Muscle of back (tissue), 11 donors: ENCODE measurements around the gene PRPSAP1. TPM values are rescaled to one million over a fixed set of nuclear protein-coding genes. Genes with fewer than 3 reads are reported as not detected.

Experiments used
- DNase-seq, 3 donors: peaks; one replicate each; pipeline versions ENCODE4 v3.0.0 to v3.0.0-alpha.2; 2013
- polyA plus RNA-seq, 10 donors: library from polyadenylated mRNA; unstranded; fragments of 120-200 nt; gene quantifications; one replicate each; pipeline ENCODE4 v1.2.1, GENCODE V29; 2013; ENCODE audit not compliant: insufficient read length in 10 of 10

PRPSAP1 gene
- polyA plus RNA-seq, 10 donors: 29.0 to 51.6 (median 36.0) TPM

DNA sequence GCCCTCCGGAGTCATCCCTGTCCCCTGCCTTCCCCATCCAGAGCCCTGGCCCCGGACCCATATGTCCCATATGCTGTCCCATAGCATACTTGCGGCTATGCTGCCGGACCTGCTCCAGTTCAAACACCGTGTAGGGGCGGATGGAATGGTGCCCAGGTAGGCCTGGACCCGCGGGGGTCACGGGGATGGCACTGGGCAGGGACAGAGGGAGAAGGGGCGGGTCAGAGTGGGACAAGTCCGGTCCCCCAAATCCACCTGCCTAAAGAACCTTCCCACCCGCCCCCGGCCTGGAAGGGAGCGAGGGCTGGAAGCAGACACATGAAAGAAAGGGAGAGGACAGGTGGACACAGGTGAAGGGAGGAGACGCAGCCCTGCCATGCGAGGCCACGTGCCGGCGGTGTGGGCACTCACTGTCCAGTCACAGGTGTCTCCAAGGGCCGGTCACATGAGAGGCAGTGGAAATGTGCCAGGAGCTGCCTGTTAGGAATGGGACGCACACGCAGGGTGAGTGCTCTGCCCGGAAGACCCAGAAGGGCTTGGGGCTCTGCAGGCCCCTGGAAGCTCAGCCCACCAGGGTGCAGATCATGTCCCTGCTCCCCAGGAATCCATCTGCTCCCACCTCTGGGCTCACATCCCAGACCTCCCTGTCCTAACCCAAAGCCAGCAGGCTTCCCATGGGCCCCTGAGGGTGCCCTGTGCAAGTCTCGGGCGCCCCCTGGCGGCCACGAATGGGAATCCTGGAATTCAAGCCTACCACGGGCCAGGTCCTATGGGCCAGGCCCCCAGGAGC, 74.6 kb downstream of the PRPSAP1 start:
- peak; percentile 73 to 92 (median 87) for DNase-seq

DNA sequence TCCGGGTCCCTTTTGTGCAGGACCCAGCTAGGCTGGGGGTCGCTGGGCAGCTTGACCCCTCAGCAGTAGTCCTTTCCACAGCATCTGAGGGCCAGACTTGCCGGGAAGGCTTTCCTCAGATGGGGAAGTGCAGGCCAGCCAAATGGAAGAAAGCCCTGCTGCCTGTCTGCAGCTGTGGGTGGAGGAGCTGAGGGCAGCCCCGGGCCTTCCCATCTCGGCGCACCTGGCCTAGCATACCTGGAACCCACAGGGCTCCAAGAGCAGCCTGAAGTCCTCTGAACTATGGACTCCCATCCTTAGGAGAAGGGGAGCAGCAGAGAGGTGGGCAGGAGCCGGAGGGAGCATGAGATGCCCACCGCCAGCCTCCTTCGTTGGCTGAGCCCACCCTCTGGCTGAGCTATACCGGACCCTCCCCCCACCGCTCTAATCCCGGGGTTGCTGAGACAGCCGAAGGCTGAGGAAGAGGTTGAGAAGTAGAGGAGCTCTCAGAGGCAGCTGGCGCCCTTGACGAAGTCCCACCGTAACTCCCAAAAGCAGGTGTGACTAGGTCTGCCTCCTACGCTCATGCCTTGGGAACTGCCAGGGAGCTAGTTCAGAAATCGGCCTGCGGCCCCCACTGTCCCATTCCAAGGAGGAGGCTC, 75.3 kb downstream of the PRPSAP1 start:
- no peak for DNase-seq

DNA sequence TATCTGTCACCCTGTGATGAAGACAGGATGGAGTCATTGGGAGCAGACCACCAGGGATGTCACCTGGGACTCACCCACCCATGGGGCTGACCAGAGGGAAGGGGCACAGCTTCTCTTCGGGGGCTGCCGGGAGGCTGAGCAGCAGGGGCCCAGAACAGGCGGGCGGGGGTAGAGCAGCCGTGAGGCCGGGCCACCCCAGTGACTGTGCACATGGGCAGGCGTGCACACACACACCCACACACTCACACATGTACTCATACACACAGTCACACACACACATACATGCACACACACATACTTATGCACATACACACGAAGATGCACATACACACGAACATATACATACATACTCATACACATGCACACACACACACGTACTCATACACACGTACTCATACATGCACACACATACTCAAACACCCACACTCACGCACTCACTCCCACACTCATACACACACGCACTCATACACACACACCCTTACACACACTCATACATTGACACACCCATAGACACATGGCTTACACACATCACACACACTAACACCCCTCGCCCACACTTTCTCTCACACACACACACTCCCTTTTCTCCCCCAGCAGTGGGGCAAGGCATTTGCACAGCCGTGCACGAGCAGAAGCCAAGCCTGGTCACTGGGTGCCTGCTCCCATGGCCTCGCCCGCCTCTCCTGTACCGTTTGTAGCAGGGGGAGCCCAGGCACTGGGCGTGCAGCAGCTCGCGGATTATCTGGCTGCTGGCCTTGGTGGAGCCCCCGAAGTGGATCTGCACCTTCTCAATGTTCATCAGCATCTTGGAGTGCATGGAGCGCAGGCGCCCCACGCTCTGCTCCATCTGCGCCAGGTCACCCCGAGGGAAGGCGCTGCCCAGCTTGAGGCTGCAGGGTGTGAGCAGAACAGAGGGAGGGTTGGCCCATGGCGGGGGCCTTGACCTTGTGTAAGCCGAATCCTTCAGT, 76.1 kb downstream of the PRPSAP1 start:
- no peak for DNase-seq

DNA sequence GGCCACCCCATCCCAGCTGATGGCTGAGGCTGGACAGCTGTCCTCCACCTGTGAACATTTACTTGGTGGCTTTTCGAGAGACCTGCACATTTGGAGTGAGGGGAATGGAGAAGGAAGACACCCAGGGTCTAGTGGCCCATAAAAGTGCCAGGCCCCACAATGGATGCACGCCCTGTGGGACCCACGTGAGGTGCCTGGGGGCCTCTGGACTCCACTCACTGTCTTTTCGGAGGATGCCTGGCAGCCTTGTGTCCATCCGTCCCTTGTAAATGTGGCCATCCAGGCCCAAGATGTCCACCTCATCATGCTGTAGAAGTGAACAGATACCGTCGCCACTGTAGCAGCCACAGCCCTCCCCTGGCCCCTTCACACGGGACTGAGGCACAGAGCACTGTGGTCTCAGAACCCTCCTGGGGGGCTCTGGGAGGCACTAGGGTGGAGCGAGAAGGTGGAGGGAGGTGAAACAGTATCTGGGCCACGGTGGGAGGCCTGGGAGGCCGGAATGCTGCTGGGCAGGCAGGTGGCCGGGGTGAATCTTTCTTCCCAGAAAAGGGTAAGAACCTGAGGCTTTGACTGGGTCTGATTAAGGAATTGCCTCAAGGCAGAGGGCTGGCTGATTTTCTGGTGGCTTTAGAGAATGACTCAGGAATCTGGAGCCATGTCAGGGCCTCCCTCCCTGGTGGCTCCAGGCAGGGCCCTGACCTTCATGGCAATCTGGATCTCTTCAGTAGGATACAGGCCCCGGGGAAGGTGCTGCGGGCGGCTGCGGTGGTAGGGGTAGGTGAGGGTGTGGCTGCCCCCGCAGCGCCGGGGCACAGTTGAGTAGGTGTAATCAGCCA, 77.0 kb downstream of the PRPSAP1 start:
- no peak for DNase-seq

DNA sequence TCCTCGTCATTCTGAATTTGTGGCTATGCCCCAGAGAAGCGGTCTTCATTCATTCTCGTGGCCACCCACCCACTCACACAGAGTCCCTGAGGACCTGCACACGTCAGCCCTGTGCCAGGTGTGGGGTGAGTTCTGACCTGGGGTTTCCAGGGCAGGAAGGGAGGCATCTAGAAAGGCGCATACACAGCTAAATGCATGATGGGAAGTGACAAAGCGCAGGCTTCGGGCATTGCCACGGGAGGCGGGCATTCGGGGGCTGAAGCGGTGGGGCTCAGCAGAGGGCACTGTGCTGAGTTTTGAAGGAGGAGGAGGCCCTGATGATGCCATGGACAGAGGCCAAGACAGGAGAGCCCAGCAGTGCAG, 77.7 kb downstream of the PRPSAP1 start:
- no peak for DNase-seq

DNA sequence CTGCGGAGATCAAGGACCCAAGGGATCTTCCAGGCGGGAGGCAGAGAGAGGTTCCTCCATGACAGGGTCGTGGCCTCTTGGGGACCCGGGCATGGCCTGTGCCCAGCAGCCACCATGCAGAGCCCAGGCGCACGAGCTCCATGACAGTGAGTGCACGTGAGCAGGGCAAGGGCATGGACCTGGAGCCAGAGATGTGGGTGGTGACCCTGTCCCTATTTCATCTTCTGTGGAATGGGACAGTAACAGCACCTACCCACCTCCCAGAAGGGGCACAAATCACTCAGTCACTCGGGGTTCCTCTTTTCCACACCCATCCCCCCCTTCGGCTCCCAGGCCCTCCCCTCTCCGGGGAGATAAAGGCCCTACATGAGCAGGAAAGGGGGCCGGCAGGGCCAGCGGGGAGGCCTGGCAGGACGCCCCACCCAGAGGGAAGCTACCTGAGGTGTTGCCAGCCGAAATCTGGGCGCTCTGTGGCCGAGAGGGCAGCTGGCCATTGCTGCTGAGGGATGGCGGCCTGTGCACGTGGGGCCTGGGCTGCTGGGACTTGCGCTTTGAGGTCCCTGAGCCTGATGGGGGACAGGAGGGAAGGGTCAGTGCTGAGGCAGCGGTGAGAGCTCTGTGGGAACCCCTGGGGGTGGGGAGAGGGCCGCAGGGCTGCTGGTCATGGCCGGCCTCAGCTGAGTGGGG, 78.2 kb downstream of the PRPSAP1 start:
- no peak for DNase-seq

DNA sequence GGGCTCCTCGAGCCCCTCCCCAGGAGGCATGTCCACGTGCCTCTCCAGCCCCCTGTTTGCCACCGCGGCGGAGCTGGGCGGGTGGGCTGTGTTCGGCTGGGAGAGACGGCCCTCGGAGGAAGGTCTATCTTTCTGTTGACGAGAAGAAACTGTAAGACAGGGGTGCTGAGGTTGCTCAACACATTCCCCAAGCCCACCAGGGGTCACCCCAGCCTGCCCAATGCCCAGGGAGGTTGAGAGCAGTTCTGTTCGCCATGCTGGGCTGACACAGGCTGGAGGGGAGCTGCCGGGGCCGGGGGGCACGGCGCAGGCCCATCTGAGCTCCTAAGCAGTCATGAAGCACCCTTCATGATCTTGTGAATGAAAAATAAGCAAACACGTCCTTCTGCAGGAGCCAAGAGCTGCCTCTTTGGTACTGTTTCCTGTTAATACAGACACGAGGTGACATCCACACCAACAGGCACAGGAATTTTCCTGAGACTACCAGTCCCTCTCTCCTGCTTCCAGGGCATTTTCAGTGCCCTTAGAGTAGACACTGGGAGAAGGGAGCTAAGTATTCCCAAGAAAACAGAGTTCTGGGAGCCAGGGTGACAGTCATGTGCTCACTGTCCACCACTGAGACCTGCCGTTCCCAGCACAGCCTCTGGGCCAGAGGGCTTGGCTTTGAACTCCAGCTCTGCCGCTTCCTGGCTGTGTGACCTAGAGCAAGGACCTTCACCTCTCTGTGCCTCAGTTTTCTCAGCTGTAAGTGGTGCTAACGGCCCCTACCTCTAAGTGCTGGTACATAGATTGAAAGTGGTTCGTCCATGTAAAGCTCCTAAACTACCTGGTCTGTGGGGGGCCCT, 79.4 kb downstream of the PRPSAP1 start:
- DNase-seq: no peak

DNA sequence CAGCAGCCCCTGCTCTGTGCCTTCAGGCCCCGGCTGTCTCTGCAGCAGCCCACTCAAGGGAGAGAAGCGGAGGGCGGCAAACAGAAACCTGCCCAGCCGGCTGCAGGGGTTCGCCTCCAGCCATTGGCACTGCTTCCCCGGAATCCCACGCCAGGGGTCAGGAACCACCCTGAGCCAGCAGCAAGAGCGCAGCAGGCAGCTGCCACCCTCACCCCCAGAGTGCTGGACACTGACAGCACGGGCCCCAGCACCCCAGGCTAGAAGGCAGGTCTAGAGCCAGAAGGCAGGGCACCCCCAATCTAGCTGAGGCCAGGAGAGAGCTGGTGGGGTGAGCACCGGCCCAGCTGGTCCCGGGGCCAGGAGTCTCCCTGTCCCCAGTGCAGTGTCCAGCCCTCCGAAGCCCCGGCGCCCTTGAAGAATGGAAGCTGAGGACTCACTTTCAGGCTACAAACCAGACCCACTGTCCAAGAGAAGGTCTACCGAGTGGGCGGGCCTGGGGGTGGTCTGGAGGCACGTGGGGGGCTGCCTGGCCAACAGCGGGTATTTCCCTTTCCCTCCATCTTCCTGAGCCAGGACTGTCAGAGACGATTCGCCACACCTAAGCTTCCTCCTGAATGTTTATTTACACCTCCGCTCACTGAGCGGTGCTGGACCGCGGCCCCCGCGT, 80.1 kb downstream of the PRPSAP1 start:
- no peak for DNase-seq

DNA sequence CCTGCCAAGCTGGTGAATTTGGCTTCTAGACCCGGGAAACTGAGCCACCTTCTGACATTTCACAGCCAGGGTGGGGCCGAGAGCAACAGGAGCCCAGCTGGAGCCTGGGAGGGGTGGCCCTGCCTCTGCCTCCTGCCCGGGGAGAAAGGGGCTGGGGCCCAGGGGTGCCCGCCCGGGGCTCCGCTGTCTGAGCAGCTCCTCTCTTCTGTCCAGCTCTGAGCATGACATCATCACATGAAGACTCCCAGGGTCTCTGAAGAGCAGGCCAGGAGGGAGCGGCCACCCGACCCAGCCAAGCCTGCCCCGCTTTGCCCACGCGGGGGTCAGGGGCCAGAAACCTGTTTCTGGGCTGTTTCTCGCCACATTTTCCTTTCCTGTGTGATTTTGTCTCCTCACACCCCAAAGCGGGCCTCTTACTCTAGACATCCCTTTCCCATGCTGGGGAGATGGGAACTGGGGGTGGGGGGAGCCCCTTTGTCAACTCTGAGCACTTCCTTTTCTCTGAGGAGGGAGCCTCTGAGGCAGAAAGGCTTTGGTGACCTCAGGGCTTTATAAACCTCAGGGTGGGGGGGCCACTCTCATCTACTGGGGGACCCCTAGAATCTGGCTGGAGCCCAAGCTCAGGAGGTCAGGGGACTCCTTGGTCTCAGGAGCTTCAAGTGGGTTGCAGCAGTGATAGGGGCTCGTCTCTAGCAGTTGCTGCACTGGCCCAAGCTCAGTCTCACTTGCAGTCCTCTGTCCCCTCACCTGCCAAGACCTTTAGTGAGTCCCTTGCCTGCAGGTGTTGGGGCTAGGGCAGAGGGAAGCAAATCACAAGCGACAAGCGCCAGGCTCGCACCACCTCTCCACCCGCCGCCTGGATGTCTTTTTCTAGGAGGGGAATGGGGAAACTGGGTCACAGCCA, 80.9 kb downstream of the PRPSAP1 start:
- peak in 1 of 3 donors; percentile 63 for DNase-seq

DNA sequence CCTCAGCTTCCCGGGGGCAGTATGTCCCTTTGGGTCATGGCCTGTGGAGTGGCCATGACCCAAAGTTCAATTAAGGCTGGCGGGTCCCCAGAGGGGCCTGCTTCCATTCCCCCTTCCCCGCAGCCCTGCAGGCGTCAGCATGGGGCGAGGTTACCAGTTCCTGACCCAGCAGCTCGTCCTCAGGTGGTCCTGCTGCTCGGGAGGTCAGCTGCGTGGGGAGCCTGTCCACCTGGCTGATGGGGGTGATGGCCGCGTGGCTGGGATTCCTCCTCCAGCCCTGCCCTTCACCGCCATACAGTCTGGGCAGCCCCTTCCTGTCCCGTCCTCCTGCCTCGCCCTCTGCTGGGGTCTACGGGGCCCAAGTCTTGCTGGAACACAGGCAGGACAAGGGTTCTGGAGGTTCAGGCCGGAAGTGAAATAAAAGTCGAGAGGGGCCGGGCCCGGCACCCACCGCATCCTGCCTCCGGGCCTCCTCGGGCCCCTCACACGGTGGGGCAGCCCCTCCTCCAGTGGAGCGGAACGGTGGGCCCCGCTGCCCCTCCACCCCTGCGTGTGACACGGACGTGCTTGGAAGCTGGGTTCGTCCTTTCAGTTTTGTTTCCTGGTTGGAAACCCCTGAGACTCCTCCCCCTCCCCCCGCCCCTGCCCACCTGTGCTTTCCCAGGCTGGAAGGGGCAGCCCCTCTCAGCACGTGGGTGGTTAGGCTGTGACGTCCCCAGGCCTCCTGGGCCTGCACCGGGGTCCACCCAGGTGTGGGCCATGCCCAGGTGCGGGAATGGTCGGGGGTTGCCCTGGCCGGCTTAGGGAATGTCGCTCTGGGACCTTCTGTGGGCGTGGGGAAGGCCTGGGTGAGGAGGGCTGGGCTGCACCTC, 81.8 kb downstream of the PRPSAP1 start:
- peak in 1 of 3 donors; percentile 67 for DNase-seq

DNA sequence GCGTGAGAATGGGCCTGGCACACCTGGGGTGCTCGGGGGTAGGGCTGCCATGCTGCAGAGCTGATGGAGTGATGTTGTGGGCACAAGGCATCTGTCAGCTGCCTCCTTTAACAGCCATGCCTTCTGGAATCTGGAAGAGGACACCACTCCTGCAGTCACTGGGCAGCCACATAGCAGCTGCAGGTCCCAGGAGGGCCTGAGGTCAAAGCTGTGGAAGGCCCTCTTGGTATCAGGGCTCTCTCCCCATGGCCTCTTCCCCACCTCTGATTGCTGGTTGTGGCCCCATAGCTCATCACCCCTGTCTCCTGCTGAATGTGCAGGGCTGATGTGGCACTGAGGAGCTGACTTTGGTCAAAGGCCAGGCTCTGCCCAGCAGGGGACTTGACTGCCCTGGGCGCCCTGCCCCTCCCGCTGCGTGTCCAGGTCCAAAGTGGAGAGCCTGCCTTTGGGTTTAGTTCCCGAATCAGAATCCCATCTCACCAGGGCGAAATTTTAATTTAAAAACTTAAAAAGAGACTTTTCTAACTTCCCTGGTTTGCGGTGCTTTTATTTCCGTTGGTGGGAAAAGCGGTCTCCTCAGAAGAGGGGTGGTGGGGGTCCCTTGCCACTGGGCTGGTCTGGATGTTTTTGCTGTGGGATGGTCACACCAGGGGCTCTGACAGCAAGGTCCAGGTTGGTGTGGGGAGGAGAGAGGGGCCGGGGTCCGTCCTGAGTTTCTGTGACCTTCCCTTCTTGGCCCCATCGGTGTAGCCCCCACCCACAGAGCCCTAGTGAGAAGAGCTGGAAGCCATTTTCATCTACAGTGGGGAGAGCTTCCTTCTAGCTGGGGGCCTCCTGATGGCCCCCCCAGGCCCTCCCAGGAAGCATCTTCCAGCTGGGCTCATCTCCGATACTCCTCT, 82.7 kb downstream of the PRPSAP1 start:
- peak in 1 of 3 donors; percentile 30 for DNase-seq

DNA sequence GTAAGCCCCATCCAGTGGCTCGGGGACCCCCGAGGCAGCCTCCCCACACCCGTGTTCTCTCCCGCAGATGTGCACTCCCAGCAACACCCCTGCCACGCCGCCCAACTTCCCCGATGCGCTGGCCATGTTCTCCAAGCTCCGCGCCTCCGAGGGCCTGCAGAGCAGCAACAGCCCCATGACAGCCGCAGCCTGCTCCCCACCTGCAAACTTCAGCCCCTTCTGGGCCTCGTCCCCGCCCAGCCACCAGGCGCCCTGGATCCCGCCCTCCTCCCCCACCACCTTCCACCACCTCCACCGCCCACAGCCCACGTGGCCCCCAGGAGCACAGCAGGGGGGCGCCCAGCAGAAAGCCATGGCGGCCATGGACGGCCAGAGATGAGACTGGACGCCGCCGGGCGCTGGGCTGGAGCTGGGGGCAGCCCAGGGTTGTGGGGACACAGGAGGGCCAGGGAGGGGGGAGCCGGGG, 83.6 kb downstream of the PRPSAP1 start:
- DNase-seq: no peak

DNA sequence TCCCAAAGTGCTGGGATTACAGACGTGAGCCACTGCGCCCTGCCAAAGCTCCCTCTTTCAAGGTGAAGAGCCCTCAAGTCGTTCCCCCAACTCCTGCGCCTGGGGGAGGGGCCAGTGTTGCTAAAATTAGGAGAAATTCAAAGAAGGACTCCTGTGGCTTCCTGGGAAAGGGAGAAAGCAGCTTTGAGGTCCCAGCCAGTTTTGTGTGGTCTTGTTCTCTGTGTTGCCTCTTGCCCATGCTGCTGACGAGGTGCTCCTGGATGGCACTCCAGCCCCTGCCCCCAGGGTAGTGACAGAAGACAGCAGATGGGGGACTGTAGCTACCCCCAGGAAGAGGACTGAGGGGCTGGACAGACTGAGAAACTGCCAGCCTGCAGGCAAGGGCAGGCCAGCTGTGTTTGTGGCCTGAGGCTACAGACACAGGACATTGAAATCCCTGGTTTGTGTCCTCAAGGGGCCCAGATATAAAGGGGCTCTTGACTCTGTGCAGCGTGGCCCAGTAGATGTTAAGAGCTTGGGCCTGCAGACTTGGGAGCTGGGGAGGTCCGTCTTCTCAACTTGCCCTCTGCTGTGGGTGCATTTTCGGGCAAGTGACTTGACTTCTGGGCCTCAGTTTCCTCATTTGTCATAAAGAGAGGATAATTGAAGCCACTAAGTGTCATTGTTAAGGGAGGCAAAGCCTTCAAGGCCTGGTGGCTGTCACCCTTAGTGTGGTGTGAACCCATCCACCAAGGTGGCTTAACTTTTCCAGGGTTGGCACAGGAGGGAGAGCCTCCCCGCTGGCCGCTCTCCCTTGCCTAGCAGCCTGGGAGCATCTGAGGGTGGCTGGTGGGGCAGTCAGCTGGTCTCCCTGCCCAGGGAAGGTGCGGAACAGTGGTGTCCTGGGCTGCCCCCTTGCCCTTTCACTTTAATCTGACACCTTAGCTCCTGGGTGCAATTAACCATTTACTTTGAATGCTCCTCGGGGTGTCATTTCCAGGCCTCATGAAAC, 84.4 kb downstream of the PRPSAP1 start:
- DNase-seq: no peak

DNA sequence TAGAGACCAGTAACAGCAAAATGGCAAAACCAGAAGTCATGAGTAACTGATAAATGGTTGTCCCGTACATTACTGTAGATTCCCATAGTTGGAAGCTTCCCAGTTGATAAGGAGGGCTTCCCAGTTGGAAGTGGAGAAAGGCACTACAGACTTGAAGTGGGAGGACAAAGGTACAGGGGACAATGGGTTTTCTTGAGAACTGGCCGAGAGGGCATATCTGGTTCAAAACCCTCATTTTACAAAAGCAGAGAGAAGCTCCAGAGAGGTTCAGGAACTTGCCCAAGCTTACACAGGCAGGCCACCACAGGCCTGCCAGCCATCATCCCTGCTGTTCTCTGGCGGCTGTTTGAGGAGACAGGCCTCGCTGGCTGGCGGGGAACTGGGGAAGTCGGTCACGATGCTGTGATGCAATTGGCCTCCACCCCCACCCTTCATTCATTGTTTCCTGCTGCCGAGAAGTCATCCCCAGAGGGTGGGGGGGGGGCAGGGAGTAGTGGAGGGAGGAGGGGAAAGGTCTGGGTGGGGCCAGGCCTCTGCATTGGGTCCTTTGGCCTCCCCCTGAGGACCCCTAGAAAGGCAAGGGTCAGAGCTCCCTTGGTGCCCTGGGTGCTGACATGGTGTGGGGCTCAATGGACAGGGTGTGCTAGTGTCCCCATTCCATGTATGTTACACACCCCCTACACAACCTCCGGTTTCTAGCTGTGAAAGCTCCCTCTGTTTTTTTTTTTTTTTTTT, 85.5 kb downstream of the PRPSAP1 start:
- DNase-seq: peak in 2 of 3 donors; percentile 61 to 62
